ENCODE results near the gene NEU2. TPM values are rescaled to one million over a fixed set of nuclear protein-coding genes. Genes with fewer than 3 reads are reported as not detected.

NEU2 gene
- total RNA-seq, 1 experiment from 2014 or later, result not detected

DNA sequence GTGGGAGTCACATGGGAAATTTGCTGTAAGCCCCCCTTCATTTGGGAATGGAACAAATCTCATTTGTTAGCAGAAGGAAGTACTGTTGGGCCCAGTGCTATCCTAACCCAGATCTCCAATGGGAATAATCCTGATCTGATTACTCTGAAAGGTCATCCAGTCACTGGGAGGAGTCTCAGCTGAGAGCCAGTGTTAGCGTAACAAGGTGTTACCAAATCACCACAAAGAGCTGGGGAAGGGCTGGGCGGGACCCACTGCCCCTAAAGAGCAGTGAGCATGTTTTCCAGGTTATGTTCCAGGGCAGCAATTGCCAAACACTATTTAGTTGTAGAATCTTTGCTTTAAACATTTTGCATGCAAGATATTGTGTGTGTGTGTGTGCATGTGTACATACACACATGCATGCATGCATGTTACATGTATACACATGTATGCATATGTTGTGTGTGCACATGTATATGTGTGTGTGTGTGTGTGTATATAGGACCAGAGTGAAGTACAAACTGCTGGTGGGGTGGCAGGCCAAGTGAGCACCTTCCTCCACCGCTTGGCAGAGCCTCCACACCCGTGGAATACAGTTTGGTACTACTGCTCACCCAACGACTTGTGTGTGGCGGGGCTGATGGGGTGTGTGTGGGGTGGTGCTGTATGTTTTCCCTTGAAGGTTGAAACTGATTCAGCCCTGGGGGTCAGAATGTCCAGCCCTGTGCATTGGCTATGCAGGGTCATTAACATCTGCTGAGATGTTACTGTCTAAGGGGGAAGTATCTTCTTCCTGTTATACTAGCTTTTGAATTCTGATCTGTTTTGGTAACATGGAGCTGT lies 42.9 kb downstream of the NEU2 start:
- CTCF ChIA-PET, result no interaction called here
- no peaks in the 10 kb centered on the region for H3K9me3 ChIP-seq (ENCODE audit: control insufficient read depth in 1 of 2, insufficient read depth in 1 of 2, low read depth in 1 of 2, low read length in 2 of 2)
- RAD21 ChIA-PET (ENCODE audit: low non-redundant PET in 1 of 2, low total read pairs in 2 of 2, uncharacterized antibody in 2 of 2, unreplicated experiment in 2 of 2), result no interaction called here
- POLR2A ChIA-PET, result no interaction called here
- H3K27me3 ChIP-seq (ENCODE audit: insufficient read depth, low read length), result no peaks in the 10 kb centered on the region
- no peak overlapping the region for H3K4me3 ChIP-seq (replicated peaks in 1 of 2; ENCODE audit: low read depth in 1 of 2, low read length in 2 of 2)
- H3K4me2 ChIP-seq (ENCODE audit: low read length), result no peak overlapping the region
- no peak for ATAC-seq
- no peak for TF ChIP-seq ZNF274 (IDR thresholded peaks at IDR 0.05; ENCODE audit: low read depth, low read length)
- TF ChIP-seq, protein P1, sequence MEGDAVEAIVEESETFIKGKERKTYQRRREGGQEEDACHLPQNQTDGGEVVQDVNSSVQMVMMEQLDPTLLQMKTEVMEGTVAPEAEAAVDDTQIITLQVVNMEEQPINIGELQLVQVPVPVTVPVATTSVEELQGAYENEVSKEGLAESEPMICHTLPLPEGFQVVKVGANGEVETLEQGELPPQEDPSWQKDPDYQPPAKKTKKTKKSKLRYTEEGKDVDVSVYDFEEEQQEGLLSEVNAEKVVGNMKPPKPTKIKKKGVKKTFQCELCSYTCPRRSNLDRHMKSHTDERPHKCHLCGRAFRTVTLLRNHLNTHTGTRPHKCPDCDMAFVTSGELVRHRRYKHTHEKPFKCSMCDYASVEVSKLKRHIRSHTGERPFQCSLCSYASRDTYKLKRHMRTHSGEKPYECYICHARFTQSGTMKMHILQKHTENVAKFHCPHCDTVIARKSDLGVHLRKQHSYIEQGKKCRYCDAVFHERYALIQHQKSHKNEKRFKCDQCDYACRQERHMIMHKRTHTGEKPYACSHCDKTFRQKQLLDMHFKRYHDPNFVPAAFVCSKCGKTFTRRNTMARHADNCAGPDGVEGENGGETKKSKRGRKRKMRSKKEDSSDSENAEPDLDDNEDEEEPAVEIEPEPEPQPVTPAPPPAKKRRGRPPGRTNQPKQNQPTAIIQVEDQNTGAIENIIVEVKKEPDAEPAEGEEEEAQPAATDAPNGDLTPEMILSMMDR (IDR thresholded peaks at IDR 0.05 in 2 of 3, conservative IDR thresholded peaks at IDR 0.05 in 1 of 3; ENCODE audit: borderline replicate concordance in 1 of 3, insufficient read depth in 1 of 3, low read depth in 2 of 3, low read length in 2 of 3), result no peak
- TF ChIP-seq CEBPB (IDR thresholded peaks at IDR 0.05; ENCODE audit: low read depth), result no peak
- TF ChIP-seq, protein P2, sequence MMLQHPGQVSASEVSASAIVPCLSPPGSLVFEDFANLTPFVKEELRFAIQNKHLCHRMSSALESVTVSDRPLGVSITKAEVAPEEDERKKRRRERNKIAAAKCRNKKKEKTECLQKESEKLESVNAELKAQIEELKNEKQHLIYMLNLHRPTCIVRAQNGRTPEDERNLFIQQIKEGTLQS (IDR thresholded peaks at IDR 0.05), result no peak
- no peak for TF ChIP-seq RAD21 (IDR thresholded peaks at IDR 0.05; ENCODE audit: low read depth)
- TF ChIP-seq, protein P3, sequence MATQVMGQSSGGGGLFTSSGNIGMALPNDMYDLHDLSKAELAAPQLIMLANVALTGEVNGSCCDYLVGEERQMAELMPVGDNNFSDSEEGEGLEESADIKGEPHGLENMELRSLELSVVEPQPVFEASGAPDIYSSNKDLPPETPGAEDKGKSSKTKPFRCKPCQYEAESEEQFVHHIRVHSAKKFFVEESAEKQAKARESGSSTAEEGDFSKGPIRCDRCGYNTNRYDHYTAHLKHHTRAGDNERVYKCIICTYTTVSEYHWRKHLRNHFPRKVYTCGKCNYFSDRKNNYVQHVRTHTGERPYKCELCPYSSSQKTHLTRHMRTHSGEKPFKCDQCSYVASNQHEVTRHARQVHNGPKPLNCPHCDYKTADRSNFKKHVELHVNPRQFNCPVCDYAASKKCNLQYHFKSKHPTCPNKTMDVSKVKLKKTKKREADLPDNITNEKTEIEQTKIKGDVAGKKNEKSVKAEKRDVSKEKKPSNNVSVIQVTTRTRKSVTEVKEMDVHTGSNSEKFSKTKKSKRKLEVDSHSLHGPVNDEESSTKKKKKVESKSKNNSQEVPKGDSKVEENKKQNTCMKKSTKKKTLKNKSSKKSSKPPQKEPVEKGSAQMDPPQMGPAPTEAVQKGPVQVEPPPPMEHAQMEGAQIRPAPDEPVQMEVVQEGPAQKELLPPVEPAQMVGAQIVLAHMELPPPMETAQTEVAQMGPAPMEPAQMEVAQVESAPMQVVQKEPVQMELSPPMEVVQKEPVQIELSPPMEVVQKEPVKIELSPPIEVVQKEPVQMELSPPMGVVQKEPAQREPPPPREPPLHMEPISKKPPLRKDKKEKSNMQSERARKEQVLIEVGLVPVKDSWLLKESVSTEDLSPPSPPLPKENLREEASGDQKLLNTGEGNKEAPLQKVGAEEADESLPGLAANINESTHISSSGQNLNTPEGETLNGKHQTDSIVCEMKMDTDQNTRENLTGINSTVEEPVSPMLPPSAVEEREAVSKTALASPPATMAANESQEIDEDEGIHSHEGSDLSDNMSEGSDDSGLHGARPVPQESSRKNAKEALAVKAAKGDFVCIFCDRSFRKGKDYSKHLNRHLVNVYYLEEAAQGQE (IDR thresholded peaks at IDR 0.05; ENCODE audit: low read depth), result no peak
- no peak for TF ChIP-seq TCF7L2 (IDR thresholded peaks at IDR 0.05; ENCODE audit: borderline replicate concordance, extremely low read depth, insufficient read depth, insufficient read length)
- no peak for TF ChIP-seq EGR1 (IDR thresholded peaks at IDR 0.05; ENCODE audit: low read depth)
- TF ChIP-seq POLR2A (IDR thresholded peaks at IDR 0.05; ENCODE audit: borderline replicate concordance, extremely low read depth, insufficient read depth, insufficient read length), result no peak
- no peak for TF ChIP-seq EZH2phosphoT487 (IDR thresholded peaks at IDR 0.05; ENCODE audit: borderline replicate concordance)
- no peak for TF ChIP-seq YY1 (IDR thresholded peaks at IDR 0.05; ENCODE audit: extremely low read depth, insufficient replicate concordance, low read depth, low read length)
- TF ChIP-seq POLR2AphosphoS5 (IDR thresholded peaks at IDR 0.05; ENCODE audit: low read depth, low read length), result no peak
- no peak overlapping the region for H3K27ac ChIP-seq (ENCODE audit: low read depth, low read length)
- BruUV-seq (replicated peaks), result no TSS peak
- H3K4me1 ChIP-seq (ENCODE audit: control insufficient read depth in 1 of 2, insufficient read depth in 2 of 2, low read length in 2 of 2), result no peaks in the 10 kb centered on the region
- no peak overlapping the region for H2AFZ ChIP-seq (ENCODE audit: low read depth, low read length, poor library complexity, severe bottlenecking)
- no peaks in the 10 kb centered on the region for H3K79me2 ChIP-seq (ENCODE audit: insufficient read depth, low read length)
- H4K20me1 ChIP-seq (ENCODE audit: insufficient read depth), result no peaks in the 10 kb centered on the region
- H3K9me2 ChIP-seq (ENCODE audit: insufficient read depth), result no peaks in the 10 kb centered on the region
- no peak overlapping the region for H3K9ac ChIP-seq (ENCODE audit: low read length)
- no peaks in the 10 kb centered on the region for H3K36me3 ChIP-seq (ENCODE audit: control insufficient read depth in 1 of 2, insufficient read depth in 2 of 2, low read length in 2 of 2)
- no peak for DNase-seq (ENCODE audit: low read depth, low spot score)
- intact Hi-C loops (cut with micrococcal nuclease), result no loop called here

Measured in HCT116 (cell line).